ENCODE results near the gene FAM228B. TPM values are rescaled to one million over a fixed set of nuclear protein-coding genes. Genes with fewer than 3 reads are reported as not detected.

The FAM228B gene
- total RNA-seq, 2 donors from 2014 or later, result 7.0 to 15.6 TPM

GRCh38 chr2:24210723-24211122, 87.5 kb downstream of the FAM228B start:
- Mint-ChIP-seq H3K36me3 (ENCODE audit: low read depth) (peaks cover 97% of the 10 kb centered on the region), H3K4me3 (no peak overlapping the region), H3K4me1 (no peaks in the 10 kb centered on the region), H3K27ac (no peak overlapping the region), H3K27me3 (no peaks in the 10 kb centered on the region), H3K9me3 (no peaks in the 10 kb centered on the region)
- no peak for ATAC-seq (replicated peaks)

- Mint-ChIP-seq H3K27ac (no peak overlapping the region), H3K36me3 (ENCODE audit: low read depth) (peaks cover 98% of the 10 kb centered on the region), H3K4me3 (no peak overlapping the region), H3K9me3 (no peaks in the 10 kb centered on the region), H3K4me1 (peaks cover 4% of the 10 kb centered on the region), H3K27me3 (no peaks in the 10 kb centered on the region)
- ATAC-seq (replicated peaks), result no peak
These were observed 88.1 kb downstream of the FAM228B start for GRCh38 chr2:24211408-24211807.

- peak; percentile 97 for ATAC-seq (replicated peaks)
- Mint-ChIP-seq H3K27ac (peak overlapping the region; percentile 66), H3K4me1 (peaks cover 4% of the 10 kb centered on the region), H3K9me3 (no peaks in the 10 kb centered on the region), H3K27me3 (no peaks in the 10 kb centered on the region), H3K36me3 (ENCODE audit: low read depth) (peaks cover 93% of the 10 kb centered on the region), H3K4me3 (no peak overlapping the region)
These were observed 91.6 kb downstream of the FAM228B start for GRCh38 chr2:24214880-24215279.

Other genes starting within 250 kb of the FAM228B start
- 10 to 100 TPM; 11.6 to 12.4 TPM for gene ATAD2B, start 196.3 kb upstream of the FAM228B start, total RNA-seq
- gene UBXN2A, start 183.0 kb upstream of the FAM228B start, total RNA-seq, result 10 to 100 TPM in 1 of 2 donors, 1 to 10 TPM in 1; 9.7 to 12.2 TPM
- not detected for gene MFSD2B, start 113.4 kb upstream of the FAM228B start, total RNA-seq
- gene WDCP, start 76.1 kb upstream of the FAM228B start, total RNA-seq, result 10 to 100 TPM; 19.0 to 25.0 TPM
- gene FKBP1B, start 73.7 kb upstream of the FAM228B start, total RNA-seq, result 1 to 10 TPM; 1.2 to 1.8 TPM
- 100 to 1,000 TPM; 121 to 146 TPM for gene SF3B6, start 47.1 kb upstream of the FAM228B start, total RNA-seq
- 1 to 10 TPM; 2.7 to 3.0 TPM for gene TP53I3, start 38.6 kb upstream of the FAM228B start, total RNA-seq
- gene PFN4, start 135 bp upstream of the FAM228B start, total RNA-seq, result under 1 TPM in 1 of 2 donors, not detected in 1; 0.82 TPM
- gene FAM228A, start 51.6 kb downstream of the FAM228B start, total RNA-seq, result under 1 TPM in 1 of 2 donors, not detected in 1; 0.48 TPM
- gene ITSN2, start 237.1 kb downstream of the FAM228B start, total RNA-seq, result 10 to 100 TPM; 45.6 to 64.6 TPM

All from activated T-helper 17 cell treated with anti-CD3 and anti-CD28 coated beads, Interleukin-2, amount 50 U/mL, for 72 hours (primary cell).